SK-N-SH treated with all-trans-retinoic acid at 6 μM for 48 hours (cell line): ENCODE measurements around the gene ACP4.

Experiments used
- ATAC-seq: fragments of 200-7000 bp; cut with Tn5 transposase; 3 replicates; pipeline ENCODE4 v1.9.1; 2020; ENCODE audit warnings: mild to moderate bottlenecking, moderate library complexity
- BACH2 ChIP-seq: fragments of 250-450 bp; sonication (Bioruptor Pico); IDR thresholded peaks from 2 replicates; pipeline ENCODE4 v1.9.0; 2021; ENCODE audit warnings: mild to moderate bottlenecking, borderline replicate concordance
- CREB5 ChIP-seq: fragments of 250-450 bp; sonication (Bioruptor Pico); IDR thresholded peaks from 2 replicates; pipeline ENCODE4 v1.5.1; 2020; ENCODE audit warnings: low read depth, mild to moderate bottlenecking, moderate library complexity
- CSDC2 ChIP-seq: fragments of 250-450 bp; sonication (Bioruptor Pico); IDR thresholded peaks from 2 replicates; pipeline ENCODE4 v1.5.0; 2020; ENCODE audit warnings: mild to moderate bottlenecking, moderate library complexity
- GLIS3 ChIP-seq: fragments of 250-450 bp; sonication (Bioruptor Pico); IDR thresholded peaks from 2 replicates; pipeline ENCODE4 v1.5.0; 2020; ENCODE audit warnings: mild to moderate bottlenecking, moderate library complexity
- ISL1 ChIP-seq: fragments of 250-450 bp; sonication (Bioruptor Pico); IDR thresholded peaks from 2 replicates; pipeline ENCODE4 v2.1.2; 2022; ENCODE audit warnings: mild to moderate bottlenecking, moderate library complexity
- OSR1 ChIP-seq: fragments of 250-450 bp; sonication (Bioruptor Pico); IDR thresholded peaks from 2 replicates; pipeline ENCODE4 v1.8.0; 2022; ENCODE audit warnings: moderate library complexity, mild to moderate bottlenecking, inconsistent platforms
- PATZ1 ChIP-seq: fragments of 250-450 bp; sonication (Bioruptor Pico); IDR thresholded peaks from 2 replicates; pipeline ENCODE4 v1.8.0; 2020; ENCODE audit warnings: mild to moderate bottlenecking, moderate library complexity, borderline replicate concordance
- PPARA ChIP-seq: fragments of 250-450 bp; sonication (Bioruptor Pico); IDR thresholded peaks from 2 replicates; pipeline ENCODE4 v1.5.0; 2020; ENCODE audit warnings: mild to moderate bottlenecking, borderline replicate concordance
- RARB ChIP-seq: fragments of 250-450 bp; sonication (Bioruptor Pico); IDR thresholded peaks from 2 replicates; pipeline ENCODE4 v1.8.0; 2021; ENCODE audit warnings: mild to moderate bottlenecking, moderate library complexity
- SNAI2 ChIP-seq: fragments of 250-450 bp; sonication (Bioruptor Pico); IDR thresholded peaks from 2 replicates; pipeline ENCODE4 v1.5.0; 2020; ENCODE audit warnings: mild to moderate bottlenecking, moderate library complexity
- TCF4 ChIP-seq: fragments of 250-450 bp; sonication (Bioruptor Pico); IDR thresholded peaks from 2 replicates; pipeline ENCODE4 v1.8.0; 2021; ENCODE audit warnings: mild to moderate bottlenecking, moderate library complexity, borderline replicate concordance
- TOX ChIP-seq: fragments of 250-450 bp; sonication (Bioruptor Pico); IDR thresholded peaks from 2 replicates; pipeline ENCODE4 v1.8.0; 2021; ENCODE audit warnings: mild to moderate bottlenecking, moderate library complexity, borderline replicate concordance
- TSHZ2 ChIP-seq: fragments of 250-450 bp; sonication (Bioruptor Pico); IDR thresholded peaks from 2 replicates; pipeline ENCODE4 v1.5.0; 2020; ENCODE audit warnings: mild to moderate bottlenecking, moderate library complexity
- ZC3H10 ChIP-seq: fragments of 250-450 bp; sonication (Bioruptor Pico); IDR thresholded peaks from 2 replicates; pipeline ENCODE4 v1.5.1; 2021; ENCODE audit warnings: mild to moderate bottlenecking, moderate library complexity
- ZFP3 ChIP-seq: fragments of 250-450 bp; sonication (Bioruptor Pico); IDR thresholded peaks from 2 replicates; pipeline ENCODE4 v1.5.0; 2020; ENCODE audit warnings: mild to moderate bottlenecking, moderate library complexity
- ZFP30 ChIP-seq: fragments of 450-650 bp; formaldehyde crosslinking; IDR thresholded peaks from 2 replicates; pipeline ENCODE4 v1.5.0; 2022; ENCODE audit warnings: mild to moderate bottlenecking, moderate library complexity
- ZNF565 ChIP-seq: fragments of 450-650 bp; formaldehyde crosslinking; conservative IDR thresholded peaks from 2 replicates; pipeline ENCODE4 v1.5.0; 2020; ENCODE audit warnings: low read depth, mild to moderate bottlenecking, moderate library complexity
- ZNF70 ChIP-seq: fragments of 450-650 bp; formaldehyde crosslinking; IDR thresholded peaks from 2 replicates; pipeline ENCODE4 v1.5.0; 2020; ENCODE audit warnings: mild to moderate bottlenecking, moderate library complexity
- TF ChIP-seq, protein P1 (sequence below): fragments of 250-450 bp; sonication (Bioruptor Pico); IDR thresholded peaks from 2 replicates; pipeline ENCODE4 v1.5.1; 2021; ENCODE audit warnings: mild to moderate bottlenecking, moderate library complexity
- TF ChIP-seq, protein P2 (sequence below): fragments of 250-450 bp; sonication (Bioruptor Pico); IDR thresholded peaks from 2 replicates; pipeline ENCODE4 v1.8.0; 2021; ENCODE audit warnings: low read depth, mild to moderate bottlenecking, moderate library complexity, borderline replicate concordance

ACP4 gene

DNA sequence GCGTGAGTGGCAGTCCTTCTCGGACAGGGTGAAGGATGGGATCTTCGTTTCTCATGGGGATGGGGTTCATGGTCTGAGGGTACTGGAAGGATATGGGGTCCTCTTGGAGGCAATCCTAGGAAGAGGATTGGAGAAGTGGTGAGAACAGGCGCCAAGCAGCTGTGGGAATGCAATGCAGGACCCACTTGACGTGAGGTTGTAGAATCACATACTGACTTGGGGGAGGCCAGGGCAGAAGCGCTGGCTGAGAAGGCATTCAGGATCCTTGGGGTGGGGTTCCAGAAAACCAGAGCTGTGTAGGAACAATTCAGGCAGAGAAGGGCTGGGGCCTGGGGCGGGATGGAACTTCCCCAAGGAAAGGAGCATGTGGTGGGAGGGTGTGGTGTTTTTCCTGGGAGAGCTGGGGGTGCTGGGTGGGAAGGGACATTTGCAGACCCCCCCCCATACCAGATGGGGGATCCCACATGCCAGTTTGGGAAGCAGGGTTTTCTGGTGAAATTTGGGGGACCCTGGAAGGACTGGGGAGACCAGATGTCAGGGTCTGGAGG lies 32.5 kb downstream of the ACP4 start:
- no peak for TF ChIP-seq PATZ1 (CRISPR knock-in tag)
- TF ChIP-seq, protein P1, sequence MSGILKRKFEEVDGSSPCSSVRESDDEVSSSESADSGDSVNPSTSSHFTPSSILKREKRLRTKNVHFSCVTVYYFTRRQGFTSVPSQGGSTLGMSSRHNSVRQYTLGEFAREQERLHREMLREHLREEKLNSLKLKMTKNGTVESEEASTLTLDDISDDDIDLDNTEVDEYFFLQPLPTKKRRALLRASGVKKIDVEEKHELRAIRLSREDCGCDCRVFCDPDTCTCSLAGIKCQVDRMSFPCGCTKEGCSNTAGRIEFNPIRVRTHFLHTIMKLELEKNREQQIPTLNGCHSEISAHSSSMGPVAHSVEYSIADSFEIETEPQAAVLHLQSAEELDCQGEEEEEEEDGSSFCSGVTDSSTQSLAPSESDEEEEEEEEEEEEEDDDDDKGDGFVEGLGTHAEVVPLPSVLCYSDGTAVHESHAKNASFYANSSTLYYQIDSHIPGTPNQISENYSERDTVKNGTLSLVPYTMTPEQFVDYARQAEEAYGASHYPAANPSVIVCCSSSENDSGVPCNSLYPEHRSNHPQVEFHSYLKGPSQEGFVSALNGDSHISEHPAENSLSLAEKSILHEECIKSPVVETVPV: no peak
- no peak for TF ChIP-seq ZNF565 (CRISPR knock-in tag)
- no peak for TF ChIP-seq CSDC2 (CRISPR knock-in tag)
- no peak for TF ChIP-seq ZNF70 (CRISPR knock-in tag)
- no peak for TF ChIP-seq TSHZ2 (CRISPR knock-in tag)
- TF ChIP-seq OSR1 (CRISPR knock-in tag): no peak
- TF ChIP-seq CREB5: no peak
- no peak for TF ChIP-seq GLIS3
- ATAC-seq: no peak

DNA sequence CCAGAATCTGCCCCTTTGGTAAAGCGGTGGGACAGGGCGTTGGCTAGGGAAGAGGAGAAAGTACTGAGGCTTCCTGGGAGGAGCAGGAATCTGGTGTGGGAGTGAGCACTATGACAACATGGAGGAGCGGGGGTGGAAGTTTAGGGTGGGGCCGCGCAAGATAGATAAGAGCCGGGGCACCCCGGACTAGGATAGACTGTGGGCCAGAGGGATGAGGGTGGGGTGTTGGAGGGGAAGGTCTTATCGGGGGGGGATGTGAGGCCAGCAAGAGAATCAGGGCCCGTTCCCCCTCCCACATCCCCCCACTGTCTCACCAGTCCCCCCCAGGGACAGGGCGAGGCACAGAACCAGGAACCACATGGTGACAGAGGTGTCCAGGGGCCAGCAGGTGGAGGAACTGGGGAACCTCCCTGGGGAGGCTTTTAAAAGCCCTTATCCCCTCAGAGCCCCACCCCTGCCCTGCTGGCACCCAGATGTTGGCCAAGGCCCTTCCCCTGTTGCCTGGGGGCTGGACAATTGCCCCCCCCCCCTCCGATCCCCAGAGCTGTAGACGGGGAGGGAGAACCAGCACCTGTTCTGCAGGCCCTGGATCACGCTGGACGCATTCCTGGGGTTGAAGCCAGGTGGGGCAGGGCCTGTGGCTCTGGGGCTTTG lies 33.3 kb downstream of the ACP4 start, which contains the start of gene KLK1:
Gene KLK1, minus strand, starts transcription at position 399 of the 654 bp plus-strand sequence. Its CDS starts 39 bp downstream, at position 360.
- ATAC-seq: no peak
- TF ChIP-seq, protein P2, sequence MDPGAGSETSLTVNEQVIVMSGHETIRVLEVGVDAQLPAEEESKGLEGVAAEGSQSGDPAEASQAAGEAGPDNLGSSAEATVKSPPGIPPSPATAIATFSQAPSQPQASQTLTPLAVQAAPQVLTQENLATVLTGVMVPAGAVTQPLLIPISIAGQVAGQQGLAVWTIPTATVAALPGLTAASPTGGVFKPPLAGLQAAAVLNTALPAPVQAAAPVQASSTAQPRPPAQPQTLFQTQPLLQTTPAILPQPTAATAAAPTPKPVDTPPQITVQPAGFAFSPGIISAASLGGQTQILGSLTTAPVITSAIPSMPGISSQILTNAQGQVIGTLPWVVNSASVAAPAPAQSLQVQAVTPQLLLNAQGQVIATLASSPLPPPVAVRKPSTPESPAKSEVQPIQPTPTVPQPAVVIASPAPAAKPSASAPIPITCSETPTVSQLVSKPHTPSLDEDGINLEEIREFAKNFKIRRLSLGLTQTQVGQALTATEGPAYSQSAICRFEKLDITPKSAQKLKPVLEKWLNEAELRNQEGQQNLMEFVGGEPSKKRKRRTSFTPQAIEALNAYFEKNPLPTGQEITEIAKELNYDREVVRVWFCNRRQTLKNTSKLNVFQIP (CRISPR knock-in tag): no peak
- TF ChIP-seq ZC3H10 (CRISPR knock-in tag): no peak
- TF ChIP-seq OSR1 (CRISPR knock-in tag): no peak
- no peak for TF ChIP-seq TCF4 (CRISPR knock-in tag)
- no peak for TF ChIP-seq SNAI2
- no peak for TF ChIP-seq ZFP3 (CRISPR knock-in tag)
- no peak for TF ChIP-seq ISL1 (CRISPR knock-in tag)
- no peak for TF ChIP-seq PPARA
- TF ChIP-seq PATZ1 (CRISPR knock-in tag): no peak
- no peak for TF ChIP-seq RARB
- TF ChIP-seq ZFP30: no peak
- TF ChIP-seq CSDC2 (CRISPR knock-in tag): no peak
- TF ChIP-seq BACH2: no peak
- no peak for TF ChIP-seq GLIS3
- TF ChIP-seq, protein P1: no peak
- TF ChIP-seq ZNF565 (CRISPR knock-in tag): no peak
- no peak for TF ChIP-seq TOX
- no peak for TF ChIP-seq ZNF70 (CRISPR knock-in tag)
